Smooth muscle cell (in vitro differentiated cells): Measurements from ENCODE around the gene SPON1. TPM values are rescaled to one million over a fixed set of nuclear protein-coding genes. Genes with fewer than 3 reads are reported as not detected.

Experiments
- DNase-seq: peaks from one replicate; lab custom pipeline; 2025; ENCODE audit not compliant: unreplicated experiment; lab: John Stamatoyannopoulos, UW
- H2AFZ ChIP-seq: fragments of 200-600 bp; sonication (generic); 2 replicates; pipeline ENCODE4 v1.6.0; 2016; ENCODE audit warnings: antibody characterized with exemption, low read depth, mild to moderate bottlenecking
- H3F3A ChIP-seq: fragments of 200-600 bp; sonication (generic); 2 replicates; pipeline ENCODE4 v1.6.0; 2017; ENCODE audit warnings: antibody characterized with exemption, low read depth
- H3K27ac ChIP-seq: fragments of 200-600 bp; sonication (generic); 2 replicates; pipeline ENCODE4 v1.5.1; 2016; ENCODE audit warnings: low read depth, mild to moderate bottlenecking
- H3K27me3 ChIP-seq: fragments of 200-600 bp; sonication (generic); 2 replicates; pipeline ENCODE4 v1.6.1; 2016; ENCODE audit warnings: low read depth, mild to moderate bottlenecking
- H3K36me3 ChIP-seq: fragments of 200-600 bp; sonication (generic); 2 replicates; pipeline ENCODE4 v1.5.1; 2016; ENCODE audit warnings: low read depth
- H3K4me1 ChIP-seq: fragments of 200-600 bp; sonication (generic); 2 replicates; pipeline ENCODE4 v1.5.1; 2016; ENCODE audit warnings: low read depth
- H3K4me2 ChIP-seq: fragments of 200-600 bp; sonication (generic); 2 replicates; pipeline ENCODE4 v1.6.0; 2016; ENCODE audit warnings: mild to moderate bottlenecking
- H3K4me3 ChIP-seq: fragments of 200-600 bp; sonication (generic); 2 replicates; pipeline ENCODE4 v1.5.1; 2016; ENCODE audit warnings: mild to moderate bottlenecking
- H3K79me2 ChIP-seq: fragments of 200-600 bp; sonication (generic); 2 replicates; pipeline ENCODE4 v1.6.0; 2016; ENCODE audit warnings: low read depth, mild to moderate bottlenecking
- H3K9ac ChIP-seq: fragments of 200-600 bp; sonication (generic); 2 replicates; pipeline ENCODE4 v1.6.0; 2016; ENCODE audit warnings: low read depth
- H3K9me3 ChIP-seq: fragments of 200-600 bp; sonication (generic); replicated peaks from 2 replicates; pipeline ENCODE4 v1.5.1; 2016; ENCODE audit warnings: low read depth
- H4K20me1 ChIP-seq: fragments of 200-600 bp; sonication (generic); 2 replicates; pipeline ENCODE4 v1.6.0; 2016; ENCODE audit warnings: low read depth
- WGBS: methylation state at CpG from one replicate; pipeline ENCODE4 v1.1.7; 2016; ENCODE audit warnings: low lambda C conversion rate; 5-methylcytosine and 5-hydroxymethylcytosine counted together
- polyA plus RNA-seq: library from polyadenylated mRNA; unstranded; fragments of >200 nt; fragmentation: Nextera tagmentation; extraction: Ambion mirVana; gene quantifications from 2 replicates; pipeline ENCODE4 v1.2.1, GENCODE V29; 2016
- total RNA-seq: library from RNA; depleted of rRNA; stranded (reverse); fragments of >200 nt; gene quantifications from 2 replicates; pipeline ENCODE4 v1.2.3, GENCODE V29; 2014
- TF ChIP-seq, protein P1 (sequence below): fragments of 200-600 bp; sonication (generic); IDR thresholded peaks from 2 replicates; pipeline ENCODE4 v1.5.1; 2017; ENCODE audit warnings: borderline replicate concordance, mild to moderate bottlenecking, antibody characterized with exemption; ENCODE audit not compliant: insufficient read depth, poor library complexity, severe bottlenecking

SPON1 gene
- total and polyA plus RNA-seq, 2 experiments from 2014 or later = 38.0 to 40.6 TPM

GRCh38 chr11:14140991-14141390 is 178.5 kb downstream of the SPON1 start:
- DNase-seq = no peak
- 73% methylated on average over 3 of the region's 3 CpGs for WGBS
- no peak overlapping the region for H3K9ac ChIP-seq

GRCh38 chr11:14141676-14142075 is 179.2 kb downstream of the SPON1 start:
- TF ChIP-seq, protein P1, sequence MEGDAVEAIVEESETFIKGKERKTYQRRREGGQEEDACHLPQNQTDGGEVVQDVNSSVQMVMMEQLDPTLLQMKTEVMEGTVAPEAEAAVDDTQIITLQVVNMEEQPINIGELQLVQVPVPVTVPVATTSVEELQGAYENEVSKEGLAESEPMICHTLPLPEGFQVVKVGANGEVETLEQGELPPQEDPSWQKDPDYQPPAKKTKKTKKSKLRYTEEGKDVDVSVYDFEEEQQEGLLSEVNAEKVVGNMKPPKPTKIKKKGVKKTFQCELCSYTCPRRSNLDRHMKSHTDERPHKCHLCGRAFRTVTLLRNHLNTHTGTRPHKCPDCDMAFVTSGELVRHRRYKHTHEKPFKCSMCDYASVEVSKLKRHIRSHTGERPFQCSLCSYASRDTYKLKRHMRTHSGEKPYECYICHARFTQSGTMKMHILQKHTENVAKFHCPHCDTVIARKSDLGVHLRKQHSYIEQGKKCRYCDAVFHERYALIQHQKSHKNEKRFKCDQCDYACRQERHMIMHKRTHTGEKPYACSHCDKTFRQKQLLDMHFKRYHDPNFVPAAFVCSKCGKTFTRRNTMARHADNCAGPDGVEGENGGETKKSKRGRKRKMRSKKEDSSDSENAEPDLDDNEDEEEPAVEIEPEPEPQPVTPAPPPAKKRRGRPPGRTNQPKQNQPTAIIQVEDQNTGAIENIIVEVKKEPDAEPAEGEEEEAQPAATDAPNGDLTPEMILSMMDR = no peak
- H3K27me3 ChIP-seq = no peaks in the 10 kb centered on the region
- no peak overlapping the region for H2AFZ ChIP-seq
- peak overlapping the region; percentile 32 for H3K27ac ChIP-seq
- H3K4me1 ChIP-seq = no peaks in the 10 kb centered on the region
- WGBS = 22% methylated on average over 1 of the region's 1 CpG
- no peaks in the 10 kb centered on the region for H3K9me3 ChIP-seq
- H3K79me2 ChIP-seq = no peaks in the 10 kb centered on the region
- H3K36me3 ChIP-seq = no peaks in the 10 kb centered on the region
- no peak overlapping the region for H3K9ac ChIP-seq
- H3F3A ChIP-seq = peaks cover 4% of the 10 kb centered on the region
- H3K4me3 ChIP-seq = no peak overlapping the region
- DNase-seq = no peak
- peak overlapping the region; percentile 28 for H3K4me2 ChIP-seq
- H4K20me1 ChIP-seq = no peaks in the 10 kb centered on the region

More at GRCh38 chr11:14140991-14141390, 178.5 kb downstream of the SPON1 start:
- Histone ChIP-seq H4K20me1 (no peaks in the 10 kb centered on the region), H3K4me1 (no peaks in the 10 kb centered on the region), H3K4me3 (no peak overlapping the region), H3K9me3 (no peaks in the 10 kb centered on the region), H2AFZ (no peak overlapping the region), H3K36me3 (no peaks in the 10 kb centered on the region), H3K27me3 (no peaks in the 10 kb centered on the region), H3K4me2 (peak overlapping the region; percentile 5), H3K27ac (peak overlapping the region; percentile 32), H3K79me2 (no peaks in the 10 kb centered on the region), H3F3A (peaks cover 4% of the 10 kb centered on the region)
- TF ChIP-seq, protein P1 = no peak

DNA sequence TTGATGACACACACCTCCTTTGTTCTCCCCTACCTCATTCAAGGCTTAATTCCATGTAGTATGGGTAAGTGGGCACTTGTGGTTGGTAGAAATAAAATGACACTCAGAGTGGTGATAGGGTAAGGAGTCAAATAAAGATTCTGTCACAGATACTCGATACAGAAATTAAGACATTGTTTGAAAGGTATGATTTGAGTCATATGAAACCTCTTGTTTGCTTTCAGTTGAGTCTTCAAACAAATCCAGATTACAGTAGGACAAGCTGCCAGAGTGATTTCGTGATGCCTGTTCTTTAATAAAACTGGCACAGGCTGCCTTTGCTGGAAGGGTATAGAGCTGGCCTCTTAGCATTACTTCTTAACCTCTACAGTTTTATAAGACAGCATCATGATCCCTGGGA is 182.4 kb downstream of the SPON1 start:
- no peaks in the 10 kb centered on the region for H3K4me1 ChIP-seq
- H3K36me3 ChIP-seq = no peaks in the 10 kb centered on the region
- H3K27me3 ChIP-seq = no peaks in the 10 kb centered on the region
- H3K9me3 ChIP-seq = no peaks in the 10 kb centered on the region
- TF ChIP-seq, protein P1 = no peak
- no peaks in the 10 kb centered on the region for H4K20me1 ChIP-seq
- no peak for DNase-seq
- H3K9ac ChIP-seq = no peak overlapping the region
- 92% methylated on average over 2 of the region's 2 CpGs for WGBS
- H2AFZ ChIP-seq = no peak overlapping the region
- no peaks in the 10 kb centered on the region for H3K79me2 ChIP-seq
- H3K4me2 ChIP-seq = no peak overlapping the region
- H3F3A ChIP-seq = no peaks in the 10 kb centered on the region
- no peak overlapping the region for H3K4me3 ChIP-seq
- H3K27ac ChIP-seq = no peak overlapping the region

DNA sequence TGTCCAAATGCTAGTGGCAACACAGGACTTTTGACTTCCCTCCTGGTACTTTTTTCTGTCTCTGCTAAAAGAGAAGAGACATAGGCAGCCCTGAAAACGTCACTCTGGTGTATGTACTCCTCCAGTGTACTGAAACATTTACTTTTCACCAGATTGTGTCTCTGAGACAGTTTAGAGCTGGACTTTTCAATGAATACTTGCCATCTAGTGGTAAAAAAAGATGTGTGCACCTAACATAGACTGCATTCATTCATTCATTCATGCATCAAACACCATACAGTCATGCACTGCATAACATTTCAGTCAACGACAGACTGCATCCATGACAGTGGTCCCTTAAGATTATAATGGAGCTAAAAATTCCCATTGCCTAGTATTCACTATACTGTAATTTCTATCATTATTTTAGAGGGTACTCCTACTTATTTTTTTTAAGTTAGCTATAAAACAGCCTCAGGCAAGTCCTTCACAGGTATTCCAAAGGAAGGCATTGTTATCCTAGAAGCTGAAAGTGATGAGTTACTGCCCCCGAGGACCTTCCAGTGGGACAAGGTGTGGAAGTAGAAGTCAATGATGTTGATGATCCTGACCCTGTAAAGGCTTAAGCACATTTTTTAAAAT is 186.2 kb downstream of the SPON1 start:
- Histone ChIP-seq H3K27me3 (no peaks in the 10 kb centered on the region), H3K27ac (no peak overlapping the region), H3K4me3 (no peak overlapping the region), H3K9ac (no peak overlapping the region), H4K20me1 (no peaks in the 10 kb centered on the region), H3K4me1 (no peaks in the 10 kb centered on the region), H2AFZ (no peak overlapping the region), H3K9me3 (no peaks in the 10 kb centered on the region), H3F3A (no peaks in the 10 kb centered on the region), H3K4me2 (no peak overlapping the region), H3K79me2 (no peaks in the 10 kb centered on the region), H3K36me3 (no peaks in the 10 kb centered on the region)
- 65% methylated on average over 3 of the region's 3 CpGs for WGBS
- no peak for DNase-seq
- TF ChIP-seq, protein P1 = peak; percentile 70
